GM18519 (cell line): ENCODE results near the gene CDHR4.
"Not testable (repeated sequence)": the region's sequence is repeated elsewhere in the genome, so short reads cannot be mapped to it uniquely, and the experiment has no call there.

Source experiments
- ATAC-seq: cut with Tn5 transposase; IDR thresholded peaks from one replicate; pipeline ENCODE4 v1.9.1; 2021; ENCODE audit warnings: mild to moderate bottlenecking, moderate library complexity; ENCODE audit not compliant: unreplicated experiment, low FRiP score

The CDHR4 gene, protein sequence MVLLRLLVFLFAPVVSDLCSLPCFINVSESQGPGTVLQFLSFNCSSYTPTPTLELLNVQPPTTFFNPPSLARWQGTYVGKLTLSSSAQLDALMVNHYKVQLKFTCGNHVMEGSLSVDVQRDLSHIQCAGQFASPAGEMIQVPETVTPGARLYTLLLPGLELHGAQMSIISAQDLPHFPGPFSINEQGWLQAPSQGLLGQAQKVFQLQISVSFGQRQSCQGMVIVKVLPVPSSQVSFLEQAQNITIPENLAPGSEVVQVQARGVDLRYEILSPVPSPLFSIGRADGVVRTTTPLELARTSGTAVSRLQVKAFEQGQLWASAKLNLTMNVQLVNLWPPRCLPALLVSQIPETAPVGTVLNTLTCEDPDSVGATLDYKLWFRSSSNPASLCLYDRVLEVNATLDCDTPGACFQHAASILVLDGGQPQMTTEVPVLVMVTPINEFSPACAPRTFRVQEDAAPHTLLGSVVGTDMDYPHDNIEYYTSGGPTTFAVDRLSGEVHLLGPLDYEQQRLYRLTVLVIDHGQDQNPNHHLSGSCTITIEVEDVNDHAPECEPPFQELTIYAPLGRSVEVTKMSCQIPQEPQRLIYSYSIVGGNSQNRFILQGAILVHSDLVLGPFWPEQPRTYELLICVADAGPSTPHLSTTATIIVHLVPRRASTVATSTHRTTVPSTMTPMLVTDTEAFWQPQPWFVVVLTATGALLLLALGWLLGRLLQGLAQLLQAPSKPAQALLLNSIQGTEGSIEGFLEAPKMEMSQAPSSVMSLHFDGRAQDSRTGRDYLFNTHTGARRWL

DNA sequence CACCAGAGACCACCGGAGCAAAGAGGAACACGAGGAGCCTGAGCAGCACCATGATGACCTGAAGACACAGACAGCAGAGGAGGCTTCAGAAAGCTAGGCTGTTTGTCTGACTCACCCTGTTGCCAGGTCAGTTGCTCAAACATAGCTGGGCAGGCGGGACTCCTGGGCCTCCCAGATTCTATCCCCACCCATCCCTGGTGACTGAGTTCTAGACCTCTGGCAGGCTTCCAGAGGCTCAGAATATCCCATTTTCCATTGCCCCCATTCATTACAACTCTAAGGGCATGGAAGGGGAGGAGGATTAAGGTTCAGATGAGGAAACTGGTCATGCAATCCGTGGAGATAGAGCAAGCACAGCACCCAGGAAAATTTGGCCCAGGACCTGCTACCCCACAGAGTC is at the start of gene CDHR4:
Gene CDHR4, minus strand, starts transcription at position 113 of the 400 bp plus-strand sequence. Its CDS starts 61 bp downstream, at position 52.
- no peak for ATAC-seq

DNA sequence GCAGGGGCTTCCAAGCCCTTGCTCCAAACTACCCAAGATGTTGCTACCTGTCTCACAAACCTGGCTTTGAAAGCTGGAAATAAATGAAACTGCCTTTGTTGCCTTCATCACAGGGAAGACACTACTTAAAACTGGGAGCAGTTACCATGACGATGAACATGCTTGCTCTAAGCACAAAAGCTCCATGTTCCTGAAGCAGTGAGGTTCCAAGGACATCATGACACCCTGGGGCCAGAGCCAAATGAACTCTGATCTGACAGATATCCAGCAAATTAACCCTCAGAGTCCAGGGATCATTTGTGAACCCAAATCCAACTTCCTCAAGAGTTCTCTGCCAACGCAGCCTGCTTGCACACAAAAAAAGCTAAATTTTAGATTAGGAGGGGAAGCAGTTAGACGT is 46.0 kb upstream of the CDHR4 start:
- no peak for ATAC-seq

DNA sequence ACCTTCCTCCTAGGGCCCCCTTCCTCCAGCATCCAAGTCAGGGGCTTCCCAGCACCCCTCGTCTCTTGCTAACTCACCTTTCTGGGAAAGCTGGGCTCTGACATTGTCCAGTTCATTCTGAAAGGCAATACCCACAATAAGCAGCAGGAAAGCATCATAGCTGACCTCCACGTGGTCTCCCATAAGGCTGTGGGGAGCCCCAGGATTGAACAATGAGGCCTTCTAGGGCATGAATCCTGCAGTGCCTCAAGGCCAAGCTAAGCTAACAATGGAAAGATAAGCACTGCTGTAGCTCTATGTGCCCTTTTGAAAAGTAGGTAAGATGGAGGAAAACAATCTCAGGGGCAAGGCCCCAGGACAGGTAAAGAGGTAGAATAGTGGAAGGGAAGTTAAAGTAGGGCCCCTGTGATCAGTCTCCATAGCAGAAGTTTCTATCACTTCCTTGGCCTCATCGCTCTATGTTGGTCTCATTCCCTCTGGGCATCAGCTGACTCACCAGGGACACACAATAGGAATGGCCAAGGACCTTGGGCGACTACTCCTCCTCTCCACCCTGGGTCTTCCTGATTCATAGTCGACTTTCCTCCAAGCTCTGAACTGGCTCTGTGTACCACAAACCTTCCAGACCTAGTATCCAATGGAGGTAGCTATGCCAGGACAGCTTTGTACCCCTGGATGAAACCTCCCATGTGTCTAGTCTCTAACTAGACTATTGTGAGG is 45.0 kb upstream of the CDHR4 start:
- ATAC-seq = no peak

DNA sequence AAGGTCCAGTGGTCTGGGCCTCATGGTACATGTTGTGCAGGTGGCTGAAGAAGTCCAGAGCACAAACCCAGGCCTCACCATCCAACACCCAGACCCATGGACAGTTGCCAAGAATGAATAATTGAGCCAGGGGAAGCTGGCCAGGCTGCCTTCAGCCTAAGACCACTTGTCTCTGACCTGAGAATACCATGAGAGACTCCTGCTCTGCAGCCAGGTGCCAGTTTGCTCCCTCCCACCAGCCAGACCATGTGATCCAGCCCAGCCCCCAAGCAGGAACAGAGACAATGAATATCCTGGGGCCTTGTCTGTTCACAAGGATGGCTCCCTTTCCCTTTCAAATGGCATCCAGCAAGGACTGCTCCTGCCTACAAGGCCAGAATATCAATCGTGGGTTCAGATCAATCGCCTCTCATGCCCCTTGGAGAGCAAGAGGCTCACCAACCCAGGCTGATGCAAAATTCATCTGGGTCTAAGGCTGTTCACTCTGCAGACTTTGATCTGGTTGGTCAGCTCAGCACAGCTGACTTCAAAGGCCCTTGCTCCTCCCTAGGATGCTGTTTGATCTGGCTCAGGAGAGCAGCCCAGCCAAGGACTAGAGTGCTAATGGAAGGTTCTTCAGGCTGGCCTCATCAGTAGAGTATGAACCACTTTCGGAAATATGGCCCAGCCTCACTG is 43.3 kb upstream of the CDHR4 start:
- no peak for ATAC-seq

DNA sequence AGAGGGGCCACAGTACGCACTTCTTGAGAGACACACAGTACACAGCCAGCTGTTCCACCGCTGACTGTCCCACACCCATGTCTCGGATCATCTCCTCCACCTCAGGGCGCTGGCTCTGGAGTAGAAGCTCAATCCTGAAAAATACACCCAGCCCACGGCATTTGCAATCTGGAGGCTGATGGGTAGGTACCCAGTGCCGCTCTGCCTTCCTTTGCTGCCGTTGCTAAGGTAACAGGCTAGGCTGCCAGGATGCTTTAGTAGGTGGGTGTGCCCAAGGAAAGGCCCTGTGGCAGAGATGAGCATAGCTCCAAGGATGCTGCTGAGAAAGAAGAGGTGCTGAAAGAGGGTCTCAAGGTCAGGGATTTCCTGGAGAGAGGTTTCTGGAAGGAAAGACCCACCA is 42.1 kb upstream of the CDHR4 start:
- no peak for ATAC-seq

DNA sequence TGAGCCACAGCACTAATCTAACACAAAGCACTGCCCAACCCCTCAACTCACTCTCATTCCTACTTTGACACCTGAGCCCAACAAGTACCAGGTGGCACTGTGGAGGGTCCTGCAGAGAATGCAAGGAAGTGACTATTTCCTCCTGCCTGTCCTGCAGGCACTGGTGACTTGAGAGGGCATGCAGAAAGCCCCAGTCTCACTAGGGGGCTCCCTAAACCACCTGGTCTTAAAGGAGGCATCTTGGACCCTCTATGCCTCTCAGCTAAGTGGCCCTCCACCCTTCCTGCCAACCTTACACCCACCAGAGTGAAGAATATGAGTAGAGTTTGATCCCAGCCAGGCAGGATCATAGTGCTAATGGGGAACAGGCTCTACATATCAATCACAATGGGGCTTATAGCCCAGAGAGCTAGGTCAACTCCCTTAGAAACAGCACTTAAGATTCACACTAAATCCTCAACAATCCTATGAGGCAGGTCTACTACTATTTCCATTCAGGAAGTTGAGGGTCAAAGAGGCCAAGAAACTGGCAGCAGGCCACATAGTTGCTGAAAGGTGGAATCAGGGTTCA is 41.5 kb upstream of the CDHR4 start:
- ATAC-seq = no peak

DNA sequence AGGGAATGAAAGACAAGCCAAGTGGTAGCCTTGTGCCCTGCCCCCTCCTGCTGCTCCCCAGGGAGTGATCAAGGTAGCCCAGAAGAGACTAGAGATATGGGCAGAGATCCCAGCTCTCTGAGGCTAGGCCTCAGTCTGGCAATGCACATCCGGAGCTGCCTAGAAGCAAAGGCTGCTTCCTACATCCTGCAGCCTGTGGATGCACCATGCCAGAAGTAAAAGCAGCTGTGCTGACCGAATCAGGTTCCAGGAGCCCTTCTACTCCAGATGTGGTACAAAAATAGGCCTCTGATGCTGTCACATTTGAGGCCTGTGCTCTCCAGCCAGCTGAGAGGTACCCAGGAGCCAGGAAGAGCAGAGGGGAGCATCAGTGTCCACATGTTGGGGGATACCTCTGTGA is 40.7 kb upstream of the CDHR4 start:
- ATAC-seq = no peak

DNA sequence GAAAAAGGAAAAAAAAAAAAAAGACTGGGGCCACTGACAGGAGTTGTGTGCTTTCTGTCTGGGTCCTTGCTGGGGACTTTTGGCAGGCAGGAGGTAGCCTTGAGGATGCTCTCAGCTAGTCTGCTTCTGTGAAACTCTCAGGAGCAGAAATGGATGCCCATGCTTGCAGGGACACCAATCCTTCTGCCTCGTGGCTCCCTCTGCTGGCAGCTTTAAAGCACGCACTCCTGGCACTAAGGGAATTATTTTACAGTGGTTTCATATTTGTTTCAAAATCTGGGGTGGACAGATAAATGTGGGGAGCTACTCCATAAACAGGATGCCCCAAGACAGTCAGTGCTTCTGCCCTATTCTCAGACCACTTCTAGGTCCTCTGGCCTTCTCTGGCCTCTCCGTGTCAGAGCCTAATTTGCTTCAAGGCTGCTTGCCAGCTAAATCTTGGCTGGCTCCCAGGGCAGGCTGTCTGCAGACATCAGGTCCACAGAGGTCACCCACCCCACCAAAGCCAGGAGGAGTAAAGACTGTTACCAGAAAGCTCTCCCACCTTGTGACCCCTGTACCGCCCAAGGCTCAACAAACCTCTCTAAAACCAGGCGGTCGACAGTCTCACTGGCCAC is 39.6 kb upstream of the CDHR4 start:
- ATAC-seq = no peak

DNA sequence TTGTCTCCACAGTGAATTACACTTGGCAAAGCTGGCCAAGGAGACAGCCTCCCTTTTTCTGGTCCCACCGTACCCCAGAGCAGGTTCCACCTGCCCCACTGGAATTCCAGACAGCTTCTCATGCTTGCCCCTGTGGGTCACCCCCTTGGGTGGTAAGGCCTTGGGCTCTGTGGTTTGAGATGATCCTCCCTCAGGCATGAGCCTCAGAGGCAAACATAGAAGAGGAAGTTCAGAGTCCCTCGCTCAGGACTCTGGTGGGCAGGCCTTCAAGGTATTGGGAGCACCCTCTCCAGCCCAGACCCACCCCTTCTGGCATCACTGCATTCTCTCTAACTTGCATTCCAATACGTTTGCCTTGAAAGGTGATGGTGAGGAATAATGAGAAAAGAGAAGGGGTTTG is 31.7 kb upstream of the CDHR4 start:
- ATAC-seq = no peak

DNA sequence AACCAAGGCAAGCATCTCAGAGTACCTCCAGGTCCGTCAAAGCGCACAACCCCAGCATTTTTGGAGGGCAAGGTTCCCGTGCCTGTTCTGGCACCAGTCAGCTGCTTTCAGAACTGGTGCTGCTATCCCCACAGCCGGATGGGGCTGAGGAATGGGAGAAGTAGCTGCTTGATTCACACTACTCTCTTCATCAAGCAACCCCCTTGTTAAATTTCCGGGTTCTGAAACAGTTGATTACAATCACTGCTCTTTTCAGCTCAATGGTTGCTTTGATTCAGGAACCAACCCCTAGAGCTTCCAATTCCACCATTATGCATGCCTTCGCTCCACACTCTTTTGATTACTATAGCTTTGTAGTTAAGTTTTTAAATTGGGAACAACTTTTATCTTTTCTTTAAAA is 26.3 kb upstream of the CDHR4 start:
- ATAC-seq = no peak

DNA sequence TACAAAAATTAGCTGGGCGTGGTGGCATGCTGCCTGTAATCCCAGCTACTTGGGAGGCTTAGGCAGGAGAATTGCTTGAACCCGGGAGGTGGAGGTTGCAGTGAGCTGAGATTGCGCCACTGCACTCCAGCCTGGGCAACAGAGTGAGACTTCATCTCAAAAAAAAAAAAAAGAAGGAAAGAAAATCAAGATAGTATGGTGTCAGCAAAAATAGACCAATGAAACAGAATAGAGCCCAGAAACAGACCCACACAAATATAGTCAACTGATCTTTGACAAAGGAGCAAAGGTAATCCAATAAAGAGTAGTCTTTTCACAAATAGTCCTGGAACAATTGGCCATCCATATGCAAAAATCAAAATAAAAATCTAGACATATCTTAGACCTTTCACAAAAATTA is 23.5 kb upstream of the CDHR4 start:
- not testable (repeated sequence) for ATAC-seq

DNA sequence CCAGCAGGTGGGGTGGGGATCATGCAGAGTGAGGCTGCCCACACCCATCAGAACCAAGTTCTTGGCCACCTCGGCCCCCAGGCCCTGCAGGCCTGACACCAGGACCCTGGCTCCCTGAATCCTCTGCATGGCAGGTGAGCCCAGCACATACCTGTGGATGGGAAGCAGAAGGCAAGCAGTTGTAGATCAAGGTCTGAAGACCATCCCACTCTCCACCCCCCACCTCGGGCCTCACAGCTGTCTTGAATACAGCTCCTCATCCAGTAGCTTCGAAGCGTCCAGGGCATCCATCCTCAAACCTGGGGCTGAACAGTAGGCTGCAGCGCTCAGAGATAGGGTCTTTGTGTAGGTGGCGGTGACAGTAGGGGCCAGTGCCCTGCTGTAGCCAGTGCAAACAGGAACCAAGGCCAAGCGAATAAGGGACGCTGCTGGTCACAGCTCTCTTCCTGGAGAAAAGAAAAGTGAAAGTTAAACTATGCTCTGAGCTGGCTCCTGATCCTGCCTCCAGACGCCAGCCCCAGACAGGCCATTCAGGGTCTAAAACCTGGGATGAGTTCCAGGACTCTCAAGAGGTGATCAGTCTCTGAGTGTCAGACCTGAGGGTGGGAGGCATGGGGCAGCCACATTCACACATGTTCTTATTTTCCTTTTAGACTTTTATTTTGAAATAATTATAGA is 14.0 kb upstream of the CDHR4 start, which contains the start of gene UBA7:
Gene UBA7, minus strand, starts transcription at position 457 of the 678 bp plus-strand sequence. Its CDS starts 166 bp downstream, at position 291.
- ATAC-seq = no peak

DNA sequence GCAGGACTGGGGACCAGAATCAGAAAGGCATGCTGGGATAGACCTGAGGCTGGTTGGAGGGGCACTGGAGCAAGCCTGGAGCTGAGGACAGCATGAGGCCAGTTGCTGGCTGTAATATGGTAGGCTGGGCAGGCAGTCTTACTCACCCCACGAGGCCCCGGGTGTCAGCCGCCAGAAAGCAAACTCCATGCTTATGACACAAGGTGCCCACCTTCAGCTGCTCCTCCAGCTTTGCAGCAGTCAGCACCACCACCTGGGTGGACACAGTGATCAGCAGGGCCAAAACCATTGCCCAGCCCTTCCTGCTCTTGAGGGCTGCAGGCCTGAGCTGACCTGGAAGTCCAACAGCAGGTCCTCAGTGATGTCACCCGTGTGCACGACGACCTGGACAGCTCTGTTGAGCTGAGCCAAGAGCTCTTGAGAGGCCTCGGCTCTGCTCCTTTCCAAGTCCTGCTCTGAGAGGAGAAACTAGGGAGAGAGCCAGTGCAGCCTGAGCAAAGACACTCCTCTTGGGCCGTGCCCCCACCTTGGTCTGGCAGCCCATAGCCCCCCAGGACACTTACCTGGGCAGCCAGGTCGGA is 13.3 kb upstream of the CDHR4 start:
- no peak for ATAC-seq

DNA sequence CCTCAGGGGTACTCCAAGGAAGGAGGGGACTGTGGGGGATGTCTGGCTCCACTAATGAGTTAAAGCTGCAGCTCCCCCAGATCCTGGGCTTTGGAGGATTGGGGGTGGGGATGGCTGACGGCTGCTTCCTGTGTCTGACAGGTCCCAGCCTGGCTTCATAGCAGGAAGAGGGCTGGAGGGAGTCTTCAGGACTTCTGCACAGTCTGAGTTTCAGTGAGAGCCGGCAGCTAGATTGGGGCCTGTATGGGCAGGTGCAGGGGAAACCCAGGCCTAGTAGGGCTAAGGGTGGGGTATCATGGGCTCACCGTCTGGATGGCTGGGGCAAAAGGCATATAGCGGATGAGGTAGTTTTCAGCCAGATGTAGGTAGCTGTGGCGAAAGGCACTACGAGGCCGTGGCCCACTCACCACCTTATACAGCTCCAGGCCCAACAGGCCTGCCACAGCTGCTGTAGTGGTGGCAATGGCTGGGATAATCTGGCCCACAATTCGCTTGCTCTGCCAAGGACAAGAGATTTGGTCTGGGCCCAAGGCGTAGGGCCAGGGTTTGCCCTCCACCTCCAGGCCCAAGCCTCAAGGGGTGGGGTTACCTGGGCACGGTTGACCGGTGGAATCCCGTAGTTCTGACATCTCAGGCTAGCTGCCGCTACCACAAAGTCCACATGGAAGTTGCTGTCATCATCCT is 7.9 kb upstream of the CDHR4 start:
- no peak for ATAC-seq

DNA sequence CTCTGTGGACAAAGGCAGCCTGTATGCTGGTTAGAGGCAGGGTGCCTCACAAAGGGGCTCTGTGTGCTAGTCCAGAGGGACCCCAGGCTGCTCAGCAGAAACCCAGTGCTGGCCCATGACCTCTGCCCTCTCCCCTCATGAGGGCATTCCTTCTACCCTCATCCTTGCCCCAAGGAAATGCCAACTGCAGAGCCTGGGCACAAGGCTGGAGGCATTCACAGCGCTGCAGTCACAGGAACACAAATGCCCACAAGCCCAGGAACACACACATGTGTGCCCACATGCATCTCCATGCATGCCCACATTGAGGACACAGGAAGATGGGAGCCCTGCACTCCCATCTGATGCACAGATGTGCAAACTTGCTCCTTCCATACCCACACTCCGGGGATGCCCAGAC is 7.2 kb upstream of the CDHR4 start:
- ATAC-seq = no peak

DNA sequence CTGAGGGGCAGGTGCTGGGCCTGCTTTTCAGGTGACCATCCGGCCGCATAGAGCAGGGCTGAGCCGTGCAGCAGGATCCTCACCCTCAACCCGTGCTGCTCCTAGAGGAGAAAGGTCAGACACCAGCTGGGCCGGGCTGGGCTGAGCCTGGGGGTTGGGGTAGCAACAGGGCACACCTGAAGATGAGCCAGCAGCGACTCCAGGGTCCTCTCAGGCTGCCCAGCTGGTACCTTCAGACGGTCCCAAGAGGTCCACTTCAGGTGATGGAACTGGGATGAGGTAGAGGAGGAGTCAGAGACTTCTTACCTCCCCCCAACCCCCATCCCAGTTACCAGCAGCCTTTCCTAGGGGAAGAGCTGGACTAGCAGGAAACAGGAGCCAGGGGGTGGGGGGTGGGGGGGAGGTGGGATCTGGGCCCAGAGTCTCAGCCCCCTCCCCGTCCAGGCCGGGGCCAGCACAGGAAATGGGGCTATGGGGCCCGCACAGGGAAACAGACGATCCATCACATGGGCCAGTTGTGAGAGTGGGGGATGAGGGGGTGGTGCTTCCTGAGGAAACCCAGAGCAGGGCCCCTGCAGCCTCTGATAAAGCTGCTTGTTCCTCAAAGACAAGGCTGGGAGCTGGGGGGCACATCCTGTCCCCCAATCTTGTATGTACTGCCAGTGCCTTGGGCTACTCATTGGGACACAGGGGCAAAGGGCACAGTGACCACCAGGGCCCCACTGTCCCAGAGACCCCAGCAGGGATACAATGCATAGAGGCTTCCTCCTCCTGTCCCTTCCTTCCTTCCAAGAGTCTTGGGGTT is 6.4 kb upstream of the CDHR4 start:
- ATAC-seq = no peak

DNA sequence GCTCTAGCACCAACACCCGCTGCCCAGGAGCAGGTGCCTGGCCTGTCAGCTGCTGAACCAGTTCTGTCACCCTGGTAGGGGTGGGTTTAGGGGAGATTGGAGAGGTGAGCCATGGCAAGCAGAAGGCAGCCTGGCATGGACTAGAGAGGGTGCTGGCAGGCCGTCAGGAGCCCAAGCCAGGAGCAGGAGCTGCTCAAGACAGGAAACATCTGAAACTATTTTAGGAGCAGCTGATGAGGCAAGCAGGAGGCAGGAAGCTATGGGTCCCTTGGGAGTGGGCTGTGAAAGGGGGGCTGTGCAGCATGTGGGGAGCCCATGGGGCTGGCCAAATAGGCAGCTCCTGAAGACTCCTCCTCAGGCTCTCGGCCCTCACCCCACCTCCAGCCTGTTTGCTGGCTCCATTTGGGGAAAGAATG is 5.7 kb upstream of the CDHR4 start:
- no peak for ATAC-seq
